ENCODE measurements around the gene SCAPER. TPM values are rescaled to one million over a fixed set of nuclear protein-coding genes. Genes with fewer than 3 reads are reported as not detected.
A peak's percentile ranks its signal among the peaks of the same experiment; 100 is the strongest.

SCAPER gene
- total and polyA plus RNA-seq, 4 donors: 3.3 to 18.0 (median 9.9) TPM

- TF ChIP-seq NR2F2 (IDR thresholded peaks at IDR 0.05) (no peak), GABPA (IDR thresholded peaks at IDR 0.05 in 1 of 2, conservative IDR thresholded peaks at IDR 0.05 in 1 of 2) (no peak), FOXA2 (IDR thresholded peaks at IDR 0.05) (no peak), EGR1 (IDR thresholded peaks at IDR 0.05; ENCODE audit: low read depth in 2 of 2) (no peak), RAD21 (IDR thresholded peaks at IDR 0.05) (no peak), REST (IDR thresholded peaks at IDR 0.05) (no peak), HNF4A (conservative IDR thresholded peaks at IDR 0.05) (no peak), MAX (IDR thresholded peaks at IDR 0.05) (no peak), SP1 (IDR thresholded peaks at IDR 0.05) (no peak), TAF1 (conservative IDR thresholded peaks at IDR 0.05) (no peak), ATF3 (IDR thresholded peaks at IDR 0.05) (no peak), YY1 (IDR thresholded peaks at IDR 0.05) (no peak), RXRA (IDR thresholded peaks at IDR 0.05) (no peak), FOXA1 (IDR thresholded peaks at IDR 0.05) (no peak)
- no peak for DNase-seq (ENCODE audit: low spot score)
- Histone ChIP-seq H3K36me3 (ENCODE audit: control insufficient read depth in 4 of 4, insufficient read depth in 3 of 4, low read depth in 1 of 4, low read length in 3 of 4) (no peaks in the 10 kb centered on the region), H3K9me3 (ENCODE audit: control insufficient read depth in 4 of 4, low read length in 3 of 4) (peaks cover 0 to 2% (median 0%) of the 10 kb centered on the region in 4 donors), H3K27ac (ENCODE audit: low read depth in 1 of 2, low read length in 2 of 2) (no peak overlapping the region), H3K9ac (ENCODE audit: low read depth in 1 of 2, low read length in 2 of 2) (no peak overlapping the region), H3K4me1 (ENCODE audit: control insufficient read depth in 4 of 4, insufficient read depth in 4 of 4, low read length in 3 of 4) (peaks cover 17 to 52% (median 32%) of the 10 kb centered on the region in 4 donors), H3K4me3 (ENCODE audit: low read depth in 1 of 3, low read length in 3 of 3) (no peak overlapping the region), H3K27me3 (ENCODE audit: control insufficient read depth in 4 of 4, insufficient read depth in 4 of 4, low read length in 3 of 4) (peaks cover 0 to 40% (median 22%) of the 10 kb centered on the region in 4 donors)
- WGBS: 26% methylated on average over 16 of the region's 16 CpGs
Measured at GRCh38 chr15:76343313-76343996, 561.7 kb downstream of the SCAPER start.

GRCh38 chr15:76342382-76343201, 562.5 kb downstream of the SCAPER start:
- no peak overlapping the region for H3K9ac ChIP-seq (ENCODE audit: low read depth in 1 of 2, low read length in 2 of 2)
- peaks cover 0 to 41% (median 25%) of the 10 kb centered on the region in 4 donors for H3K27me3 ChIP-seq (ENCODE audit: control insufficient read depth in 4 of 4, insufficient read depth in 4 of 4, low read length in 3 of 4)
- H3K4me1 ChIP-seq (ENCODE audit: control insufficient read depth in 4 of 4, insufficient read depth in 4 of 4, low read length in 3 of 4): peaks cover 17 to 59% (median 37%) of the 10 kb centered on the region in 4 donors
- WGBS: 14% methylated on average over 87 of the region's 87 CpGs
- no peak for TF ChIP-seq SP1 (IDR thresholded peaks at IDR 0.05)
- no peak for TF ChIP-seq TAF1 (conservative IDR thresholded peaks at IDR 0.05)
- TF ChIP-seq JUND (IDR thresholded peaks at IDR 0.05): no peak
- TF ChIP-seq CTCF (IDR thresholded peaks at IDR 0.05; ENCODE audit: low read depth, low read length, missing input control): no peak
- TF ChIP-seq HNF4G (IDR thresholded peaks at IDR 0.05): no peak
- no peak for TF ChIP-seq NR2F2 (IDR thresholded peaks at IDR 0.05)
- TF ChIP-seq GABPA (IDR thresholded peaks at IDR 0.05 in 1 of 2, conservative IDR thresholded peaks at IDR 0.05 in 1 of 2): no peak
- TF ChIP-seq MAX (IDR thresholded peaks at IDR 0.05): no peak
- TF ChIP-seq YY1 (IDR thresholded peaks at IDR 0.05): no peak
- no peak for TF ChIP-seq REST (IDR thresholded peaks at IDR 0.05)
- no peak for TF ChIP-seq FOXA1 (IDR thresholded peaks at IDR 0.05)
- TF ChIP-seq RAD21 (IDR thresholded peaks at IDR 0.05): no peak
- no peak for TF ChIP-seq EGR1 (IDR thresholded peaks at IDR 0.05; ENCODE audit: low read depth in 2 of 2)
- no peak for TF ChIP-seq RXRA (IDR thresholded peaks at IDR 0.05)
- H3K27ac ChIP-seq (ENCODE audit: low read depth in 1 of 2, low read length in 2 of 2): no peak overlapping the region
- H3K36me3 ChIP-seq (ENCODE audit: control insufficient read depth in 4 of 4, insufficient read depth in 3 of 4, low read depth in 1 of 4, low read length in 3 of 4): no peaks in the 10 kb centered on the region
- peaks cover 0 to 8% (median 1%) of the 10 kb centered on the region in 4 donors for H3K9me3 ChIP-seq (ENCODE audit: control insufficient read depth in 4 of 4, low read length in 3 of 4)
- DNase-seq (ENCODE audit: low spot score): no peak
- peak overlapping the region in 1 of 3 donors; percentile 25 for H3K4me3 ChIP-seq (ENCODE audit: low read depth in 1 of 3, low read length in 3 of 3)
